ENCODE measurements around the gene ACBD4. TPM values are rescaled to one million over a fixed set of nuclear protein-coding genes. Genes with fewer than 3 reads are reported as not detected.

Gene ACBD4
- total and polyA plus RNA-seq, 2 of the 13 experiments (the other 11 are each of a cell fraction or from before 2014, with no cell fraction given), result 16.1 to 26.9 TPM

GRCh38 chr17:45127548-45128300 lies 7.8 kb upstream of the ACBD4 start (continued):
- TF ChIP-seq HNF4G (IDR thresholded peaks at IDR 0.05; ENCODE audit: borderline replicate concordance, low read depth, low read length) (peak; percentile 65; the same call in 1 of the 2 replicates), HNF4G (CRISPR knock-in tag; IDR thresholded peaks at IDR 0.05; ENCODE audit: borderline replicate concordance, low read depth) (0 out of 2 replicates have a peak, but pooled peaks have one; percentile 35), ZBTB43 (CRISPR knock-in tag; conservative IDR thresholded peaks at IDR 0.05) (peak; percentile 53; the same call in 1 of the 2 replicates), ZNF607 (CRISPR knock-in tag; IDR thresholded peaks at IDR 0.05; ENCODE audit: borderline replicate concordance) (no peak), ZFP90 (CRISPR knock-in tag; IDR thresholded peaks at IDR 0.05; ENCODE audit: borderline replicate concordance) (peak; percentile 30; the same call in 1 of the 2 replicates), HOXA5 (CRISPR knock-in tag; IDR thresholded peaks at IDR 0.05) (no peak), ZEB1 (IDR thresholded peaks at IDR 0.05; ENCODE audit: insufficient replicate concordance, low read depth) (no peak), ZSCAN29 (CRISPR knock-in tag; conservative IDR thresholded peaks at IDR 0.05) (no peak), NCOA5 (CRISPR knock-in tag; IDR thresholded peaks at IDR 0.05) (no peak), TFDP2 (CRISPR knock-in tag; IDR thresholded peaks at IDR 0.05) (no peak), ZNF784 (CRISPR knock-in tag; IDR thresholded peaks at IDR 0.05; ENCODE audit: borderline replicate concordance) (no peak), ZNF317 (CRISPR knock-in tag; IDR thresholded peaks at IDR 0.05) (peak; percentile 57; the same call in 1 of the 2 replicates), ZNF225 (CRISPR knock-in tag; IDR thresholded peaks at IDR 0.05) (peak; percentile 21; the same call in 1 of the 2 replicates), KMT2A (CRISPR knock-in tag; IDR thresholded peaks at IDR 0.05) (no peak), ZBTB7B (CRISPR knock-in tag; IDR thresholded peaks at IDR 0.05) (peak; percentile 96), ZNF260 (CRISPR knock-in tag; IDR thresholded peaks at IDR 0.05; ENCODE audit: borderline replicate concordance, low read depth) (no peak), CEBPZ (IDR thresholded peaks at IDR 0.05; ENCODE audit: low read length) (no peak), MAFF (IDR thresholded peaks at IDR 0.05; ENCODE audit: low read depth, low read length) (no peak), AGO2 (optimal IDR thresholded peaks at IDR 0.05; ENCODE audit: low read depth, low read length) (no peak), MIXL1 (CRISPR knock-in tag; IDR thresholded peaks at IDR 0.05) (no peak)
- TF ChIP-seq, protein P1, sequence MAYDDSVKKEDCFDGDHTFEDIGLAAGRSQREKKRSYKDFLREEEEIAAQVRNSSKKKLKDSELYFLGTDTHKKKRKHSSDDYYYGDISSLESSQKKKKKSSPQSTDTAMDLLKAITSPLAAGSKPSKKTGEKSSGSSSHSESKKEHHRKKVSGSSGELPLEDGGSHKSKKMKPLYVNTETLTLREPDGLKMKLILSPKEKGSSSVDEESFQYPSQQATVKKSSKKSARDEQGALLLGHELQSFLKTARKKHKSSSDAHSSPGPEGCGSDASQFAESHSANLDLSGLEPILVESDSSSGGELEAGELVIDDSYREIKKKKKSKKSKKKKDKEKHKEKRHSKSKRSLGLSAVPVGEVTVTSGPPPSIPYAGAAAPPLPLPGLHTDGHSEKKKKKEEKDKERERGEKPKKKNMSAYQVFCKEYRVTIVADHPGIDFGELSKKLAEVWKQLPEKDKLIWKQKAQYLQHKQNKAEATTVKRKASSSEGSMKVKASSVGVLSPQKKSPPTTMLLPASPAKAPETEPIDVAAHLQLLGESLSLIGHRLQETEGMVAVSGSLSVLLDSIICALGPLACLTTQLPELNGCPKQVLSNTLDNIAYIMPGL (CRISPR knock-in tag; IDR thresholded peaks at IDR 0.05; ENCODE audit: borderline replicate concordance in 1 of 2, low read depth in 1 of 2), result peak; percentile 30 to 40; a peak in 2 of 4 replicates
